ENCODE data around the gene MRPL11.

MRPL11 gene

DNA sequence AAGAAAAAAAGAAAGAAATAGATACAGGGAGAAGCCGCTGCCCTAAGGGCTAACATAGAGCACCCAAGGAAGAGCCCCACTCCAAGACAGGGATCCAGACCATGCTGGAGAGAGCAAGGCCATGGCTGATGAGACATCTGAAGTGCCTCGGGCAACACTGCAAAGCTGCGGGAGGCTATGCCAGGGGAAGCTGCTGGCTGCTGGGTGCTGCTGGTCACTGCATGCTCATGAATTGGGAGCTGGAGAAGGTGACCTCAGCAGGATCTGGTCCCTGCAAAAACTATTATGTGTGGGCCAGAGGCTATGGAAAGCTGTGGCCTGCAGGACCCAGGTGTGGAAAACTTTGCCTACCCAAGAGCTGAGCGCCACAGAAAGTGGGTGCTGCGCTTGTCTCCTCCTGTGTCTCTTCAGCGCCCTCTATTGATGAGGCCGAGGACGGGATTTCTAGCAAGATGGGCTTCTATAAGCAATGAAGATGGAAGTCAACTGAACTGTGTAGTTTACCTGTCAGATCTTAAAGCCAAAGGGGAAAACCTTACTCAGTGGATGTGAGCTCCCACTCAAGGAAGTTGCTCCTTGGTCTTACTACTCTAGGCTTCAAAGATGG, 49.8 kb downstream of the MRPL11 start:
- DNase-seq (ENCODE audit: low read depth in 2 of 2), result peak; percentile 38 to 53

DNA sequence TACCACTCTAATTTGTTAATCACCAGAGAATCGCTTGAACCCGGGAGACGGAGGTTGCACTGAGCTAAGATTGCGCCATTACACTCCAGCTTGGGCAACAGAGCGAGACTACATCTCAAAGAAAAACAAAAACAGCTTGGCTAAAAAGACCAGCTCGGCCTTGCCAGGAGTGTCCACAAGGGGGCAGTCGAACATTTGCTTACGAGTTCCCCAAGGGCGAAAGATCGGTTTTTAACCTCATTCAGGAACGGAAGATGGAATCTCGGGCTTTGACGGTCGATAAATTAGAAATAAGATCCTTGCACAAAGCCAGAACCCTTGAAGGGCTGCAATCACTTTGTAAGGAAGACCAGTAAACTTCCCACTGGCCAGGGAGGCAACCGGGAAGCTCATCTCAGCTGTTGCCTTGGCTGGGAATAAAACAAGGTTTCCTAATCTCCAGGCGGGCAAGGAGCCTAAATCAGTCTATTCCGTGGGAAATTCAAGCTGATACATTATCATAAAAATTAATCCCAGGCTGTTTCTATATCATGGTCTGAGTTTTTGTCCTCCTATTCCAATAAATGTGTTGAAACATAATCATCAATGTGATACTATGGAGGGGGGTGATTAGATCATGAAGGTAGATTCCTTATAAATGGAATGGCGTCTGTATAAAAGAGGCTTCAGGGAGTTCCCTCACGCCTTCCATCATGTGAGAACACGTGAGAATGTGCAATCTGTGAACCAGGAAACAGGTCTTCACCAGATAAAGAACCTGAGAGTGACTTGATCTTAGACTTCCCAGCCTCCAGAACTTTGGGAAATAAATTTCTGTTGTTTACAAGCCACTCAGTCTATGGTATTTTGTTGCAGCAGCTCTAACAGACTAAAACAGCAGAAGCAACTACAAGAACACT, 52.2 kb downstream of the MRPL11 start:
- DNase-seq (ENCODE audit: low read depth in 2 of 2), result peak; percentile 63 to 72
